Activated T-helper 1 cell treated with anti-CD3 and anti-CD28 coated beads, Interleukin-12 subunit alpha, Interleukin-12 subunit beta, Interleukin-2, Interleukin-4 antibody, amounts not matched to agents 30 ng/mL and 10 ng/mL and 1 ng/mL, durations not matched to agents 14 hours and 24 hours and 36 hours (primary cell): ENCODE measurements around the gene KCNJ14. TPM values are rescaled to one million over a fixed set of nuclear protein-coding genes. Genes with fewer than 3 reads are reported as not detected.

ENCODE experiments used
- DNase-seq: peaks from one replicate; pipeline ENCODE4 v3.0.0; 2021; ENCODE audit warnings: low spot score
- H3K27ac Mint-ChIP-seq: one replicate; pipeline ENCODE4 v1.8.0; 2021; ENCODE audit warnings: mild to moderate bottlenecking, mixed read lengths
- H3K27me3 Mint-ChIP-seq: one replicate; pipeline ENCODE4 v1.8.0; 2022; ENCODE audit warnings: mild to moderate bottlenecking, moderate library complexity, mixed read lengths; ENCODE audit not compliant: insufficient read depth
- H3K36me3 Mint-ChIP-seq: one replicate; pipeline ENCODE4 v1.8.0; 2021; ENCODE audit warnings: low read depth, mixed read lengths
- H3K4me1 Mint-ChIP-seq: one replicate; pipeline ENCODE4 v1.8.0; 2021; ENCODE audit warnings: low read depth, mixed read lengths
- H3K4me3 Mint-ChIP-seq: one replicate; pipeline ENCODE4 v1.8.0; 2021; ENCODE audit warnings: mild to moderate bottlenecking, moderate library complexity, mixed read lengths
- H3K9me3 Mint-ChIP-seq: one replicate; pipeline ENCODE4 v1.8.0; 2021; ENCODE audit warnings: mixed read lengths
- intact Hi-C: fragments of 100-400 bp; cut with micrococcal nuclease; formaldehyde crosslinking; loops from one replicate; pipeline ENCODE4 v1.15.1; 2024
- total RNA-seq: library from RNA; stranded (reverse); gene quantifications from 2 replicates; pipeline ENCODE4 v1.2.3, GENCODE V29; 2022

Gene KCNJ14
- total RNA-seq = 2.2 and 2.4 TPM in 2 replicates

DNA sequence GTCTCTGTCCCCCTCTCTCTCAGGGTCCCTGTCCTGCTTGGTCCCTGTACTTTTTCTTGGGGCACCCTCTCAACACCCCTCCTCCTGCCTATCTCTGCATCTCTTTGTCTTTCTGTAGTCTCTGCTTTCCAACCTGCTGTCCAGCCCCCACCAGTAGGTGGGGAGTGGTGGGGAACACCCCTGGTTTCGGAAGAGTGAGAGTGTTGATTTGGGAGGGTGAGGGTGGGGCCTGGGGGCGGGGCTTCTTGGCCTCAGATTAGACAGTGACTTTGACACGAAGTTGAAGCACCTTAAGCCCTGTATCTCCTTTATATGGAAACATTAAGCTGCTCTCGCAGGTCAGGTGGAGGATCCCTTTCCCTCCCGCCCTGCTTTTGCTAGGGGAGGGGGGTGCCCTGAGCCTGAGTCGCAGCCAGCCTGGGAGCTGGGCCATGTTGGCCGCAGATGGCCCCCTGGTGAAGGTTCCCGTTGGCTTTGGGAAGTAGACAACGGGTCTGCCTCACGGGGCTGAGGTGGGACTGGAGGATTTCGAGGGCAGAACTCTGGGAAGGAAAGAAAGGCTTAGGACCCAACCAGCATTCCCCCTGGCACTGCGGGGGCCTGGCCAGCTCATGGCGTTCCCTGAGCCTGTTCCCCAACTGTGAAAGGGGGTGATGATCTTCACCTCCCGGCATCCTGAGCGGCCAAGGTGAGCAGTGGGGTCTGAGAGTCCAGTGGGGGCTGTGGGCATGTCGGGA lies at the start of gene KCNJ14:
Gene KCNJ14 (plus strand): TSS at position 404 of the 737 bp plus-strand sequence. CDS start 6,151 bp downstream, outside the sequence.
- H3K27ac Mint-ChIP-seq = peak within 1 kb of the TSS; percentile 64
- H3K27me3 Mint-ChIP-seq = no peaks in the 10 kb centered on the region
- DNase-seq = no peak
- H3K36me3 Mint-ChIP-seq = peaks cover 17% of the 10 kb centered on the region
- H3K9me3 Mint-ChIP-seq = no peaks in the 10 kb centered on the region
- intact Hi-C loops = no loop called here
- no peak within 1 kb of the TSS for H3K4me3 Mint-ChIP-seq
- H3K4me1 Mint-ChIP-seq = peaks cover 7% of the 10 kb centered on the region

- H3K27me3 Mint-ChIP-seq = peaks cover 16% of the 10 kb centered on the region
- no peak overlapping the region for H3K4me3 Mint-ChIP-seq
- DNase-seq = no peak
- H3K4me1 Mint-ChIP-seq = no peaks in the 10 kb centered on the region
- H3K36me3 Mint-ChIP-seq = no peaks in the 10 kb centered on the region
- intact Hi-C loops = no loop called here
- no peaks in the 10 kb centered on the region for H3K9me3 Mint-ChIP-seq
- H3K27ac Mint-ChIP-seq = no peak overlapping the region
Observed at GRCh38 chr19:48405850-48406249, 49.5 kb upstream of the KCNJ14 start.

GRCh38 chr19:48413879-48414587 lies 41.3 kb upstream of the KCNJ14 start:
- intact Hi-C loops = loop anchor here (10.0 kb wide), 1 partner anchor 331 kb away; the partner anchor contains the start of genes IZUMO1 and RASIP1
- H3K27ac Mint-ChIP-seq = no peak overlapping the region
- H3K4me1 Mint-ChIP-seq = peaks cover 20% of the 10 kb centered on the region
- no peaks in the 10 kb centered on the region for H3K9me3 Mint-ChIP-seq
- no peaks in the 10 kb centered on the region for H3K36me3 Mint-ChIP-seq
- H3K27me3 Mint-ChIP-seq = peaks cover 24% of the 10 kb centered on the region
- DNase-seq = no peak
- H3K4me3 Mint-ChIP-seq = no peak overlapping the region

DNA sequence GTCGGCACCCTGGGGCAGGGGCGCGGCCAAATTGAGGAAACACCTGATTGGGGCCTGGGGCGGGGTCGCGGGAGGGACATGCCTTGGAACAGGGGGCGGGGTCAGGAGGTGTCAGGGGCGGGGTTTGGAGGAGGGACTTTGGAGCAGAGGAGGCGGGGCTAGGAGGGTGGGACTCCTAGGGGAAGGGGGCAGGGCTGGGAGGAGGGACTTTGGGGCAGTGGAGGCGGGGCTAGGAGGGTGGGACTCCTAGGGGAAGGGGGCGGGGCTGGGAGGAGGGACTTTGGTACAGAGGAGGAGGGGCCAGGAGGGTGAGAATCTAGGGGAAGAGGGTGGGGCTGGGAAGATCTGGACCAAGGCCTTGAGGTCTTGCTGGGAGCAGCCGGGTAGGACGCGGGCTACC lies 40.0 kb upstream of the KCNJ14 start:
- H3K9me3 Mint-ChIP-seq = no peaks in the 10 kb centered on the region
- DNase-seq = peak; percentile 60
- intact Hi-C loops = loop anchor here (1.0 to 10.0 kb wide), 6 partner anchors 16 to 329 kb away; partner anchors contain the start of genes GRWD1, IZUMO1, RASIP1 and TMEM143
- H3K4me3 Mint-ChIP-seq = peak overlapping the region; percentile 37
- H3K27me3 Mint-ChIP-seq = peaks cover 26% of the 10 kb centered on the region
- H3K27ac Mint-ChIP-seq = no peak overlapping the region
- no peaks in the 10 kb centered on the region for H3K36me3 Mint-ChIP-seq
- peaks cover 26% of the 10 kb centered on the region for H3K4me1 Mint-ChIP-seq

DNA sequence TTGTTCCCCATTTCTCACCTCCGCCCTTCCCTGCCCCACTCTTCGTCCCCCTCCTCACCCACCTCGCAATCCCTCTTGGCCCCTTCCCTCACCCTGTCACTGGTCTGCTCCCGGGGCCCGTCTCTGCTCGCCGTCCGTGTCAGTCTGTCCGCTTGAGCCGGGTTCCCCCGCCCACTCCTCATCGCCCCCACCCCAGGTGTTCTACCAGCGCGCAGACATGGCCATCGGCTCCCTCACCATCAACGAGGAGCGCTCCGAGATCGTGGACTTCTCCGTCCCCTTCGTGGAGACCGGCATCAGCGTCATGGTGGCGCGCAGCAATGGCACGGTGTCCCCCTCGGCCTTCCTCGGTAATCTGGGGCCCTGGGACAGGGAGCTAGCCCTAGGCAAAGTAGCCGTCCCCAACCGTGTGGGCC lies 39.6 kb upstream of the KCNJ14 start:
- peaks cover 24% of the 10 kb centered on the region for H3K27me3 Mint-ChIP-seq
- H3K36me3 Mint-ChIP-seq = no peaks in the 10 kb centered on the region
- H3K4me3 Mint-ChIP-seq = peak overlapping the region; percentile 37
- H3K9me3 Mint-ChIP-seq = no peaks in the 10 kb centered on the region
- peaks cover 26% of the 10 kb centered on the region for H3K4me1 Mint-ChIP-seq
- DNase-seq = no peak
- intact Hi-C loops = loop anchor here (1.0 to 10.0 kb wide), 6 partner anchors 17 to 329 kb away; partner anchors contain the start of genes GRWD1, IZUMO1, RASIP1 and TMEM143
- no peak overlapping the region for H3K27ac Mint-ChIP-seq

- intact Hi-C loops = loop anchor here (10.0 kb wide), 1 partner anchor 327 kb away; the partner anchor contains the start of genes IZUMO1 and RASIP1
- Mint-ChIP-seq H3K4me3 (no peak overlapping the region), H3K27ac (no peak overlapping the region), H3K4me1 (peaks cover 26% of the 10 kb centered on the region), H3K27me3 (peaks cover 24% of the 10 kb centered on the region), H3K9me3 (no peaks in the 10 kb centered on the region), H3K36me3 (no peaks in the 10 kb centered on the region)
- DNase-seq = no peak
Observed at GRCh38 chr19:48417421-48417820, 38.0 kb upstream of the KCNJ14 start.

- Mint-ChIP-seq H3K27me3 (peaks cover 24% of the 10 kb centered on the region), H3K4me3 (peak overlapping the region; percentile 75), H3K9me3 (no peaks in the 10 kb centered on the region), H3K36me3 (no peaks in the 10 kb centered on the region), H3K27ac (peak overlapping the region; percentile 65), H3K4me1 (peaks cover 26% of the 10 kb centered on the region)
- intact Hi-C loops = loop anchor here (1.0 to 10.0 kb wide), 4 partner anchors 27 to 326 kb away; partner anchors contain the start of genes CYTH2, GRWD1, IZUMO1 and RASIP1
- DNase-seq = no peak
Observed at GRCh38 chr19:48418317-48419064, 36.9 kb upstream of the KCNJ14 start.

- H3K27me3 Mint-ChIP-seq = peaks cover 18% of the 10 kb centered on the region
- H3K27ac Mint-ChIP-seq = peak overlapping the region; percentile 65
- peak overlapping the region; percentile 75 for H3K4me3 Mint-ChIP-seq
- H3K4me1 Mint-ChIP-seq = peaks cover 26% of the 10 kb centered on the region
- H3K9me3 Mint-ChIP-seq = no peaks in the 10 kb centered on the region
- no peaks in the 10 kb centered on the region for H3K36me3 Mint-ChIP-seq
- intact Hi-C loops = loop anchor here (1.0 to 10.0 kb wide), 4 partner anchors 26 to 325 kb away; partner anchors contain the start of genes CYTH2, GRWD1, IZUMO1 and RASIP1
- DNase-seq = peak; percentile 66
Observed at GRCh38 chr19:48419158-48419920, 36.0 kb upstream of the KCNJ14 start.

- DNase-seq = no peak
- no peaks in the 10 kb centered on the region for H3K36me3 Mint-ChIP-seq
- intact Hi-C loops = no loop called here
- peaks cover 22% of the 10 kb centered on the region for H3K4me1 Mint-ChIP-seq
- no peak overlapping the region for H3K27ac Mint-ChIP-seq
- H3K27me3 Mint-ChIP-seq = peaks cover 4% of the 10 kb centered on the region
- no peaks in the 10 kb centered on the region for H3K9me3 Mint-ChIP-seq
- H3K4me3 Mint-ChIP-seq = no peak overlapping the region
Observed at GRCh38 chr19:48421548-48421947, 33.8 kb upstream of the KCNJ14 start.

GRCh38 chr19:48424694-48425219 lies 30.6 kb upstream of the KCNJ14 start:
- no peaks in the 10 kb centered on the region for H3K9me3 Mint-ChIP-seq
- intact Hi-C loops = no loop called here
- H3K27ac Mint-ChIP-seq = no peak overlapping the region
- no peak for DNase-seq
- H3K4me1 Mint-ChIP-seq = peaks cover 7% of the 10 kb centered on the region
- H3K36me3 Mint-ChIP-seq = no peaks in the 10 kb centered on the region
- H3K27me3 Mint-ChIP-seq = peaks cover 5% of the 10 kb centered on the region
- H3K4me3 Mint-ChIP-seq = no peak overlapping the region

DNA sequence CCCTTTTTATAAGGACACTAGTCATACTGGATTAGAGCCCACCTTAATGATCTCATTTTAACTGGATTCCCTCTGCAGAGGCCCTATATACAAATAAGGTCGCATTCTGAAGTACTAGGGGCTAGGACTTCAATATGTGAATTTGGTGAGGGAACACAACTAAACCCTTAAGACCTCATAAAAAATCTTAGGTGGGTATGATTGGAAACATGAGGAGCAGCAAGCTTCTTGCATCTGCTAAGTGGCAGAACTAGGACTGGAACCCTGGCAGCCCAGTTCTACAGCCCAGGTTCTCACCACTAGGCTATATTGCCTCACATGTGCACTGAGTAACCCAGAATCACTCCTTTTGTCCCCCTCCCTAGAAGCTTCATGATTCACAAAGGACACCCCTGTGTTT lies 26.7 kb upstream of the KCNJ14 start:
- Mint-ChIP-seq H3K36me3 (no peaks in the 10 kb centered on the region), H3K4me3 (no peak overlapping the region), H3K27me3 (peaks cover 10% of the 10 kb centered on the region), H3K9me3 (no peaks in the 10 kb centered on the region), H3K27ac (no peak overlapping the region), H3K4me1 (peaks cover 7% of the 10 kb centered on the region)
- no peak for DNase-seq
- intact Hi-C loops = no loop called here

DNA sequence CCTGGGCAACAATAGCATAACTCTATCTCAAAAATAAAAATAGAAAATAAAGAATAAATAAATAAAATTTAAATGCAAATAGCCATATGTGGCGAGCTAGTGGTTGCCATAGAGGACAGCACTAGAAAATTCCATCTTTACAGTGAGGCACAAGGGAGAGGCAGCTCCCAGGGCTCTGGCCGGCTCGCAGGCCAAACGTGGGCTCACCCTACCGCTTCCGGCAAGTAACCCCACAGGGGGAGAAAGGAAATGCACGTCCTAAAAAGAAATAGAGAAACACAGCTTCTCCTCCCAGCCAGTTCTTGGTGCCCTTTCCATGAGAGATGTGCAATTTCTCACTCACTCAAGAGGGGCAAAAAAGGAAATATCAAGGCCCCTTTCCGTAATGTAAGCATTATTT lies 22.0 kb upstream of the KCNJ14 start:
- Mint-ChIP-seq H3K27ac (no peak overlapping the region), H3K4me3 (no peak overlapping the region), H3K27me3 (peaks cover 13% of the 10 kb centered on the region), H3K9me3 (no peaks in the 10 kb centered on the region), H3K36me3 (no peaks in the 10 kb centered on the region), H3K4me1 (no peaks in the 10 kb centered on the region)
- no peak for DNase-seq
- intact Hi-C loops = no loop called here
